Caco-2 (cell line): Measurements from ENCODE around the gene VENTX. TPM values are rescaled to one million over a fixed set of nuclear protein-coding genes. Genes with fewer than 3 reads are reported as not detected.

ENCODE experiments used
- BruUV-seq: library from RNA; stranded (reverse); fragments of 400-500 nt; replicated peaks from 2 replicates; lab custom pipeline; 2021; lab: Mats Ljungman, UMichigan
- CTCF ChIA-PET: fragments of 300-600 bp; sonication (Branson Sonifier 250); formaldehyde crosslinking; loops from one replicate; lab custom pipeline; 2022; ENCODE audit warnings: antibody characterized with exemption; lab: Charles Lee
- POLR2A ChIA-PET: fragments of 300-600 bp; sonication (Branson Sonifier 250); formaldehyde crosslinking; loops from one replicate; lab custom pipeline; 2022; ENCODE audit warnings: antibody characterized with exemption; lab: Charles Lee
- DNase-seq, 2 experiments: peaks; one replicate each; pipeline versions ENCODE4 v3.0.0 to v3.0.0-alpha.2; 2020 to 2022
- H3K27me3 ChIP-seq: replicated peaks from 2 replicates; pipeline ENCODE4 v1.6.0; 2011; ENCODE audit warnings: low read length; ENCODE audit not compliant: control insufficient read depth, insufficient read depth
- H3K36me3 ChIP-seq: 2 replicates; pipeline ENCODE4 v1.5.1; 2011; ENCODE audit warnings: low read length; ENCODE audit not compliant: control insufficient read depth, insufficient read depth
- H3K4me1 ChIP-seq: fragments of 250-450 bp; sonication (Bioruptor Pico); 2 replicates; pipeline ENCODE4 v1.5.1; 2020; ENCODE audit warnings: mild to moderate bottlenecking
- H3K4me3 ChIP-seq: 2 replicates; pipeline ENCODE4 v1.5.1; 2011; ENCODE audit warnings: low read depth, mild to moderate bottlenecking, control low read depth, low read length
- H3K9me3 ChIP-seq: fragments of 250-450 bp; sonication (Bioruptor Pico); 2 replicates; pipeline ENCODE4 v1.5.1; 2020; ENCODE audit warnings: mild to moderate bottlenecking, moderate library complexity
- H3K27ac Mint-ChIP-seq: one replicate; pipeline ENCODE4 v1.8.0; 2022; ENCODE audit warnings: mixed read lengths; ENCODE audit not compliant: unreplicated experiment
- H3K27me3 Mint-ChIP-seq: one replicate; pipeline ENCODE4 v1.8.0; 2022; ENCODE audit warnings: mixed read lengths; ENCODE audit not compliant: insufficient read depth, unreplicated experiment
- H3K36me3 Mint-ChIP-seq: one replicate; pipeline ENCODE4 v1.8.0; 2022; ENCODE audit warnings: mild to moderate bottlenecking, mixed read lengths; ENCODE audit not compliant: insufficient read depth, unreplicated experiment
- H3K4me1 Mint-ChIP-seq: one replicate; pipeline ENCODE4 v1.8.0; 2022; ENCODE audit warnings: low read depth, mixed read lengths; ENCODE audit not compliant: unreplicated experiment
- H3K4me3 Mint-ChIP-seq: one replicate; pipeline ENCODE4 v1.8.0; 2022; ENCODE audit warnings: mild to moderate bottlenecking, moderate library complexity, mixed read lengths; ENCODE audit not compliant: unreplicated experiment
- H3K9me3 Mint-ChIP-seq: one replicate; pipeline ENCODE4 v1.8.0; 2022; ENCODE audit warnings: mixed read lengths; ENCODE audit not compliant: unreplicated experiment
- intact Hi-C: fragments of 100-400 bp; cut with micrococcal nuclease; formaldehyde crosslinking; loops from one replicate; pipeline ENCODE4 v1.10.0; 2022; ENCODE audit not compliant: unreplicated experiment
- total RNA-seq: library from RNA; stranded (reverse); gene quantifications from 2 replicates; pipeline ENCODE4 v1.2.3, GENCODE V29; 2022
- TF ChIP-seq, protein P1 (sequence below), 2 experiments: fragments of 200-600 bp in 1 of 2; IDR thresholded peaks; 1 replicate in 1 of 2; 2 replicates in 1 of 2; pipeline versions ENCODE4 v1.5.1 to v1.8.0; 2011 to 2022; ENCODE audit warnings: antibody characterized with exemption in 1 of 2, control low read depth in 1 of 2, inconsistent platforms in 1 of 2, low read depth in 1 of 2, low read length in 1 of 2, mild to moderate bottlenecking in 1 of 2, moderate library complexity in 1 of 2; ENCODE audit not compliant: insufficient read depth in 1 of 2, severe bottlenecking in 1 of 2, unreplicated experiment in 1 of 2

Gene VENTX
- total RNA-seq, 1 experiment from 2014 or later = not detected

GRCh38 chr10:133198206-133198605, 39.4 kb upstream of the VENTX start:
- Mint-ChIP-seq H3K36me3 (no peaks in the 10 kb centered on the region), H3K27ac (no peak overlapping the region), H3K4me1 (no peaks in the 10 kb centered on the region), H3K9me3 (peaks cover 13% of the 10 kb centered on the region), H3K27me3 (peaks cover 18% of the 10 kb centered on the region), H3K4me3 (no peak overlapping the region)
- no peak overlapping the region for H3K4me3 ChIP-seq
- no peaks in the 10 kb centered on the region for H3K27me3 ChIP-seq
- ChIA-PET CTCF (no interaction called here), POLR2A (no interaction called here)
- TF ChIP-seq, protein P1, sequence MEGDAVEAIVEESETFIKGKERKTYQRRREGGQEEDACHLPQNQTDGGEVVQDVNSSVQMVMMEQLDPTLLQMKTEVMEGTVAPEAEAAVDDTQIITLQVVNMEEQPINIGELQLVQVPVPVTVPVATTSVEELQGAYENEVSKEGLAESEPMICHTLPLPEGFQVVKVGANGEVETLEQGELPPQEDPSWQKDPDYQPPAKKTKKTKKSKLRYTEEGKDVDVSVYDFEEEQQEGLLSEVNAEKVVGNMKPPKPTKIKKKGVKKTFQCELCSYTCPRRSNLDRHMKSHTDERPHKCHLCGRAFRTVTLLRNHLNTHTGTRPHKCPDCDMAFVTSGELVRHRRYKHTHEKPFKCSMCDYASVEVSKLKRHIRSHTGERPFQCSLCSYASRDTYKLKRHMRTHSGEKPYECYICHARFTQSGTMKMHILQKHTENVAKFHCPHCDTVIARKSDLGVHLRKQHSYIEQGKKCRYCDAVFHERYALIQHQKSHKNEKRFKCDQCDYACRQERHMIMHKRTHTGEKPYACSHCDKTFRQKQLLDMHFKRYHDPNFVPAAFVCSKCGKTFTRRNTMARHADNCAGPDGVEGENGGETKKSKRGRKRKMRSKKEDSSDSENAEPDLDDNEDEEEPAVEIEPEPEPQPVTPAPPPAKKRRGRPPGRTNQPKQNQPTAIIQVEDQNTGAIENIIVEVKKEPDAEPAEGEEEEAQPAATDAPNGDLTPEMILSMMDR (IDR thresholded peaks at IDR 0.05; ENCODE audit: insufficient read depth in 1 of 2, low read depth in 1 of 2, low read length in 1 of 2, severe bottlenecking in 1 of 2, unreplicated experiment in 1 of 2) = no peak
- intact Hi-C loops = no loop called here
- DNase-seq = no peak
- H3K36me3 ChIP-seq = no peaks in the 10 kb centered on the region
- no TSS peak for BruUV-seq
- peaks cover 5% of the 10 kb centered on the region; the same call in 1 of the 2 replicates for H3K9me3 ChIP-seq
- no peaks in the 10 kb centered on the region for H3K4me1 ChIP-seq

DNA sequence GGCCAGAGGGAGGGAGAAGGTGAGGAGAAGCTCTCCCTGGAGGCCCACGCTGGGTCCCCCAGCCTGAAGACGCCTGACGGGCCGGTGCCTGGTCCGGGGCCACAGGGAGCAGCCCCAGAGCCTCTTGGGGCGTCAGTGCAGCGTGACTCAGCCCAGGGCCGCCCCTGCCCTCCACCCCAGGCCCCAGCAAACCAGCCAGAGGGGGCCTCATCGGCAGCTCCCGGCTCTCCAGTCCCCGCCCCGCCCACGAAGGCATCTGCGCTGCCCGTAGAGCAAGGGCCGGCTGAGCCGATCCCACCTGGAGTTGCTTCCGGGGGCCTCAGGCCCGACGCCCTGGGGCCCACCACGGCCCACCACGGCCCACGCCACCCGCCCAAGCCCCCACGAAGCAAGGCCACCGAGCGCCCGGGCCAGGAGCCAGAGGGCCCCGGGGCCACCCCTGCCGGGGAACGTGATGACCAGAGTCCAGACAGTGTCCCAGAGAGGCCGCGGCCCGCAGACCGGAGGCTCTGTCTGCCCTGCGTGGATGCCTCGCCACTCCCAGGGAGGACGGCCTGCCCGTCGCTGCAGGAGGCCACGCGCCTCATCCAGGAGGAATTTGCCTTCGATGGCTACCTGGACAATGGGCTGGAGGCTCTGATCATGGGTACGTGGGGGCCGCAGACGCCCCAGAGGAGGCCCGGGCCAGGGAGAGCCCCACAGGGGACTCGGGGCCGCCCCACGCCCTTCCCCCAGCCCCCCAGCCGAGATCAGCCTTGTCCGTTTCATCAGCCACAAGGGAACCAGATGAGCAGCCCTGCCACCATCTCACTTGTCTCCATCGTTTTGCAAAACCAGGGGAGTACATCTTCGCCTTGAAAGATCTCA, 38.8 kb upstream of the VENTX start:
- Mint-ChIP-seq H3K4me1 (no peaks in the 10 kb centered on the region), H3K4me3 (no peak overlapping the region), H3K9me3 (peaks cover 6% of the 10 kb centered on the region), H3K27me3 (peaks cover 15% of the 10 kb centered on the region), H3K36me3 (no peaks in the 10 kb centered on the region), H3K27ac (no peak overlapping the region)
- no peaks in the 10 kb centered on the region for H3K4me1 ChIP-seq
- POLR2A ChIA-PET = no interaction called here
- intact Hi-C loops = no loop called here
- DNase-seq = no peak
- BruUV-seq = no TSS peak
- TF ChIP-seq, protein P1 (IDR thresholded peaks at IDR 0.05; ENCODE audit: insufficient read depth in 1 of 2, low read depth in 1 of 2, low read length in 1 of 2, severe bottlenecking in 1 of 2, unreplicated experiment in 1 of 2) = no peak
- H3K4me3 ChIP-seq = no peak overlapping the region
- CTCF ChIA-PET = no interaction called here
- H3K36me3 ChIP-seq = no peaks in the 10 kb centered on the region
- peaks cover 5% of the 10 kb centered on the region; the same call in 1 of the 2 replicates for H3K9me3 ChIP-seq
- H3K27me3 ChIP-seq = 0 out of 2 replicates have a peak, but pooled peaks cover 1% of the 10 kb centered on the region

DNA sequence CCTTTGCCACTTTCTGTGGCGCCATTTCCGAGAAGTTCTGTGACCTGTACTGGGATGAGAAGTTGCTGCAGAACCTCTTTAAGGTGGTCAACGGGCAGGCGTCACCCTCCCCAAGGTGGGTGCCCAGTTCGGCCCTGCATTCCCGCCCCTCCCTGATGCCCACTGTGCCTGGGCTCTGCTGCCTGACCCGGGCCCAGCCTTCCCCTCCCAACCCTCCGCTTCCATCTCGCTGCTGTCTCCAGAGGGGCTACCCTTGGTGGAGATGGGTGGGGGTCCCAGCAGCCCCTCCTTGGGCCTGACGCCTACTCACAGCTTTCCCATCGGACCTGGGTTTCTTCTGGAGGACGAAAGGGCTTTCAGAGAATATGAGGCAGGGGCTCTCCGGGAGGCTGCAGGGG, 38.2 kb upstream of the VENTX start:
- TF ChIP-seq, protein P1 (IDR thresholded peaks at IDR 0.05; ENCODE audit: insufficient read depth in 1 of 2, low read depth in 1 of 2, low read length in 1 of 2, severe bottlenecking in 1 of 2, unreplicated experiment in 1 of 2) = no peak
- intact Hi-C loops = no loop called here
- Histone ChIP-seq H3K27me3 (0 out of 2 replicates have a peak, but pooled peaks cover 1% of the 10 kb centered on the region), H3K4me3 (no peak overlapping the region), H3K36me3 (no peaks in the 10 kb centered on the region), H3K9me3 (peaks cover 5% of the 10 kb centered on the region; the same call in 1 of the 2 replicates), H3K4me1 (no peaks in the 10 kb centered on the region)
- Mint-ChIP-seq H3K4me1 (no peaks in the 10 kb centered on the region), H3K4me3 (no peak overlapping the region), H3K36me3 (no peaks in the 10 kb centered on the region), H3K27me3 (peaks cover 14% of the 10 kb centered on the region), H3K27ac (no peak overlapping the region), H3K9me3 (no peaks in the 10 kb centered on the region)
- CTCF ChIA-PET = no interaction called here
- BruUV-seq = no TSS peak
- POLR2A ChIA-PET = no interaction called here
- DNase-seq = no peak
